ENCODE results near the gene IZUMO4.

IZUMO4 gene

DNA sequence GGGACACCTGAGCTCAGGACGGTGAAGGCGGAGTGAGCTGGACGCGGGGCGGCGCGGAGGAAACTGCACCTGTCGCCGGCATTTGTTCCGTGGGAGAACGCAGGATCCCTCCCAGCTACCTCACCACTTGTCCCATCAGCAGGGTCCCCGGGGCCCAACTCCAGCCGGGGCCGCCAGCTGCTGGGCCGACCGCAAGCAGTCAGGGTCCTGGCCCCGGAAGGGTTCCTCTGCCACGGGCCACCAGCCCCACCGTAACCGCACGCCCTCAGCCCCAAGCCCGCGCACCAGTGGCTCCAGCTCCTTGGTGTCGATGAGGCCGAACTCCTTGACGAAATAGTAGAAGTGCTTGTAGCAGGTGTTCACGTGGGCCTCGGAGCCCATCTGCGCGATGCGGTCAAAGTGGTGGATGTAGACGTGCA, 20.2 kb upstream of the IZUMO4 start:
- H3K27ac ChIP-seq (ENCODE audit: low read depth, low read length), result no peak overlapping the region
- H3K27me3 ChIP-seq (ENCODE audit: control insufficient read depth, insufficient read depth, low read length), result no peaks in the 10 kb centered on the region
- H3K4me1 ChIP-seq (ENCODE audit: control insufficient read depth, insufficient read depth, low read length), result no peaks in the 10 kb centered on the region
- H3K4me3 ChIP-seq (ENCODE audit: low read depth, low read length), result no peak overlapping the region
- H3K36me3 ChIP-seq (ENCODE audit: control insufficient read depth, insufficient read depth, low read length), result peaks cover 35% of the 10 kb centered on the region
- H3K9me3 ChIP-seq (ENCODE audit: control insufficient read depth, insufficient read depth, low read depth, low read length), result no peaks in the 10 kb centered on the region
- H3K9ac ChIP-seq (ENCODE audit: low read length), result no peak overlapping the region

DNA sequence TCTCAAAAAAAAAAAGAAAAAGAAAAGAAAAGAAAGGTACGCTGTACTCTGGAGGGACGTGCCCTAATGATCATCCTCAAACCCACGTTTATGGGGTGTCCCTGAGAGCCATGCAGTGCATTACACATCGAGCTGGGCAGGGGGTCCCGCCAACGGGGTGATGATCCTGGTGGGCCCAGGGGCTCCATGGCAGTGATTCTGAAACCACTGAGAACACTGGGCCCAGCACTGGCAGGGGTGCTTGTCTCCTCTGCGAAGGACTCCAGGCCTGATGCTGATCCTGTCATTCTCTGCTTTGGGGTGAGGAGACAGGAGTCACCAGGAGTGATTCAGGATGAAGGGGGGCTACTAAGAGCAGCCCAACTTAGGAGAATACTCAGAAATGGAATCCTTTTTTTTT, 19.3 kb upstream of the IZUMO4 start:
- peaks cover 33% of the 10 kb centered on the region for H3K36me3 ChIP-seq (ENCODE audit: control insufficient read depth, insufficient read depth, low read length)
- H3K9me3 ChIP-seq (ENCODE audit: control insufficient read depth, insufficient read depth, low read depth, low read length), result no peaks in the 10 kb centered on the region
- H3K4me3 ChIP-seq (ENCODE audit: low read depth, low read length), result no peak overlapping the region
- no peaks in the 10 kb centered on the region for H3K4me1 ChIP-seq (ENCODE audit: control insufficient read depth, insufficient read depth, low read length)
- no peak overlapping the region for H3K27ac ChIP-seq (ENCODE audit: low read depth, low read length)
- no peak overlapping the region for H3K9ac ChIP-seq (ENCODE audit: low read length)
- no peaks in the 10 kb centered on the region for H3K27me3 ChIP-seq (ENCODE audit: control insufficient read depth, insufficient read depth, low read length)

DNA sequence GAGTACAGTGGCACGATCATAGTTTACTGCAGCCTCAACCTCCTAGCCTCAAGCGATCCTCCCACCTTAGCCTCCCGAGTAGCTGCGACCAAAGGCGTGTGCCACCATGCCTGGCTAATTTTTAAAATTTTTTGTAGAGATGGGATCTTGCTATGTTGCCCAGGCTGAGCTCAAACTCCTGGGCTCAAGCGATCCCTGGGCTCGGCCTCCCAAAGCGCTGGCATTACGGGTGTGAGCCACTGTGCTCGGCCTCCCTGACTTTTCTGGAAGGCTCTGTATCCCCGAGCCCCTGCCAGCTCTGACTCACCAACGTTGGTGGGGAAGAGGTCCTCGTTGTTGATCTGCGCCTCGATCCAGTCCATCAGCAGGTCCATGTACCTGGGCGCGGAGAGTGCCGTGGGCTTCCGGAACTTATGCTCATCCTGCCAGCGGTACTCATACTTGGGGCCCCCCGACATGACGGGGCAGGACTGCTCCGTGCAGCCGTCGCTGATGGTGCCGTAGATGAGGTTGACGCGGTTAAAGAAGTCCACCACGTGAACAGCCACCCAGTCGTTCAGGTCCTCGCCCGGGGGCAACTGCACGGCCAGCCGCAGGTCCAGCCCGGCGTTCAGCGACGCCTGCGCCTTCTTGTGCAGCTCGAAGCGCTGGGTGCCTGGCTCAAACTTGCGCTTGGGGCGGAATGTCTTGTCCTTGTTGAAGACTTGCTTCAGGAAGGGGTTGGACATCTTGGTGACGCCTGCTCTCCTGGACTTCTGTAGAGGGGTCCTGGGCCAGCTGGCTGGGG, 18.7 kb upstream of the IZUMO4 start:
- Histone ChIP-seq H3K9me3 (ENCODE audit: control insufficient read depth, insufficient read depth, low read depth, low read length) (no peaks in the 10 kb centered on the region), H3K36me3 (ENCODE audit: control insufficient read depth, insufficient read depth, low read length) (peaks cover 26% of the 10 kb centered on the region), H3K27me3 (ENCODE audit: control insufficient read depth, insufficient read depth, low read length) (no peaks in the 10 kb centered on the region), H3K9ac (ENCODE audit: low read length) (no peak overlapping the region), H3K4me3 (ENCODE audit: low read depth, low read length) (no peak overlapping the region), H3K27ac (ENCODE audit: low read depth, low read length) (no peak overlapping the region), H3K4me1 (ENCODE audit: control insufficient read depth, insufficient read depth, low read length) (no peaks in the 10 kb centered on the region)

DNA sequence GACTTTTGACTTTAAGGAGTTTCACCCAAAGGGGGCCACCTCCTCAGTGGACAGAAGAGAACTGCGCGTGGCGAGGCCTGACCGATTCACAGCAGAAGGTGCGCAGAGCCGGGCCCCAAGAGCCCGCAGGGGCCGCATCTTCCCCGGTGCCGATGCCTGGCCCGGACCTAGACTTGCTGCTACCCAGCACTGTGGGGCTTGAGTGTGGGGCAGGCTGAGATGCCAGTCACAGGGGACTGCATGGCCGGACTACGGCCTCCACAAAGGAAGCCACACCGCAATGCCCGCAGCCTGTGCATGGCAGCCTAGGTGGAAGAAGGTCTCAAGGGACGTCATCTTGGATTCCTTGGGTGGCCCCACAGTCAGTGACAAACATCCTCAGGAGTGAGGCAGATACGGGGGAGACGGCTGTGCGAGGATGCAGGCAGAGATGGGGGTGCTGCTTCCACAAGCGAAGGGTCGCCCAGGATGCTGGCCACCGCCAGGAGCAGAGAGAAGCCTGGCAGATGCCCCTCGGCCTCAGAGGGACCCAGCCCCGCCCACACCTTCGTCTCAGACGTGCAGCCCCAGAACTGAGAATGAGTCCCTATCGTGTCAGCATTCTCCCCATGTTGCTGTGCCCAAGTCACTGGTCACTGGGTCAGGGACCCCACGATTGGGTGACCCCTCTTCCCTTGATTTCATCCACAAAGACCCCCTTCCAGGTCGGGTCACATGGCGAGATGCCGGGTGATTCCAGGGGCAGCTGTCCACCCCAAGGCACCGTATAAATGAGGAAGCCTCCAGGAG, 17.4 kb upstream of the IZUMO4 start:
- Histone ChIP-seq H3K4me1 (ENCODE audit: control insufficient read depth, insufficient read depth, low read length) (no peaks in the 10 kb centered on the region), H3K9me3 (ENCODE audit: control insufficient read depth, insufficient read depth, low read depth, low read length) (no peaks in the 10 kb centered on the region), H3K4me3 (ENCODE audit: low read depth, low read length) (no peak overlapping the region), H3K9ac (ENCODE audit: low read length) (no peak overlapping the region), H3K27ac (ENCODE audit: low read depth, low read length) (no peak overlapping the region), H3K27me3 (ENCODE audit: control insufficient read depth, insufficient read depth, low read length) (no peaks in the 10 kb centered on the region), H3K36me3 (ENCODE audit: control insufficient read depth, insufficient read depth, low read length) (peaks cover 25% of the 10 kb centered on the region)

DNA sequence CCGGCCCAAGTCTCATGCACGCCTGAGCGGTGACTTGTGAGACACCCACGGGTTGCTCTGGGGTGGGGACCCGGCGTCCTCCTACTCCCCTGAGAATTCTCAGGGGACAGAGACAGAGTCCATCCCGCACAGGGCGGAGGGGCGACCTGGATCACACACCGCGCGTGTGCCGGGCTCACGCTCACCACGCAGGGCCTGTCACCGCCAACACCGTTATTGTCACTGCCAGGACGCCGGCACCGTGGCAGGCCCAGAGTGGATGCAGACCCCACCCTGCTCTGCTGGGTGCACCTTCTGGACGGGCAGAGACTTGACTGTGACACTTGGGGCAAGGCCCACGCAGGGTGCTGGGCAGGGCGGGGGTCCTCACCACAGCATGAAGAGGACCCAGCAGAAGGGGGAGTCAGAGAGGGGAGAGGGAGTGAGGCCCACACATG, 16.8 kb upstream of the IZUMO4 start:
- Histone ChIP-seq H3K27ac (ENCODE audit: low read depth, low read length) (no peak overlapping the region), H3K4me3 (ENCODE audit: low read depth, low read length) (no peak overlapping the region), H3K4me1 (ENCODE audit: control insufficient read depth, insufficient read depth, low read length) (no peaks in the 10 kb centered on the region), H3K9ac (ENCODE audit: low read length) (no peak overlapping the region), H3K36me3 (ENCODE audit: control insufficient read depth, insufficient read depth, low read length) (peaks cover 25% of the 10 kb centered on the region), H3K27me3 (ENCODE audit: control insufficient read depth, insufficient read depth, low read length) (no peaks in the 10 kb centered on the region), H3K9me3 (ENCODE audit: control insufficient read depth, insufficient read depth, low read depth, low read length) (no peaks in the 10 kb centered on the region)

DNA sequence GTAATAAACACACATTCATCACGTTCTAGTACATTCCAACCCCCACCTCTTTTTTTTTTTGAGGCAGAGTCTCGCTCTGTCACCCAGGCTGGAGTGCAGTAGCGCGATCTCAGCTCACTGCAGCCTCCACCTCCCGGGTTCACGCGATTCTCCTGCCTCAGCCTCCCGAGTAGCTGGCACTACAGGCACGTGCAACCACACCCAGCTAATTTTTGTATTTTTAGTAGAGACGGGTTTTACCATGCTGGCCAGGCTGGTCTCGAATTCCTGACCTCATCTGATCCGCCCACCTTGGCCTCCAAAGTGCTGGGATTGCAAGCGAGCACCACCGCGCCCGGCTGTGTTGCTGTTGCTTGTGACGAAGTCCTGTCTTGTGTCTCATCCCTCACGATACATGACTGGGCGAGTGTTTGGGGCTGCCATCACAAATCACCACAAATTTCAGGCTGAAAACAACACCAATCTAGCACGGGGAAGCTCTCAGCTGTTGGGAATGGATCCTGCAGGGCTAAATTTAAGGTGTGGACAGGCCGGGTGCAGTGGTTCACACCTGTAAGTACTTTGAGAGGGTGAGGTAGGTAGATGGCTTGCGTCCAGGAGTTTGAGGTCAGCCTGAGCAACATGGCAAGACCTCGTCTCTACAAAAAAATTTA, 16.3 kb upstream of the IZUMO4 start:
- no peaks in the 10 kb centered on the region for H3K4me1 ChIP-seq (ENCODE audit: control insufficient read depth, insufficient read depth, low read length)
- H3K36me3 ChIP-seq (ENCODE audit: control insufficient read depth, insufficient read depth, low read length), result peaks cover 24% of the 10 kb centered on the region

DNA sequence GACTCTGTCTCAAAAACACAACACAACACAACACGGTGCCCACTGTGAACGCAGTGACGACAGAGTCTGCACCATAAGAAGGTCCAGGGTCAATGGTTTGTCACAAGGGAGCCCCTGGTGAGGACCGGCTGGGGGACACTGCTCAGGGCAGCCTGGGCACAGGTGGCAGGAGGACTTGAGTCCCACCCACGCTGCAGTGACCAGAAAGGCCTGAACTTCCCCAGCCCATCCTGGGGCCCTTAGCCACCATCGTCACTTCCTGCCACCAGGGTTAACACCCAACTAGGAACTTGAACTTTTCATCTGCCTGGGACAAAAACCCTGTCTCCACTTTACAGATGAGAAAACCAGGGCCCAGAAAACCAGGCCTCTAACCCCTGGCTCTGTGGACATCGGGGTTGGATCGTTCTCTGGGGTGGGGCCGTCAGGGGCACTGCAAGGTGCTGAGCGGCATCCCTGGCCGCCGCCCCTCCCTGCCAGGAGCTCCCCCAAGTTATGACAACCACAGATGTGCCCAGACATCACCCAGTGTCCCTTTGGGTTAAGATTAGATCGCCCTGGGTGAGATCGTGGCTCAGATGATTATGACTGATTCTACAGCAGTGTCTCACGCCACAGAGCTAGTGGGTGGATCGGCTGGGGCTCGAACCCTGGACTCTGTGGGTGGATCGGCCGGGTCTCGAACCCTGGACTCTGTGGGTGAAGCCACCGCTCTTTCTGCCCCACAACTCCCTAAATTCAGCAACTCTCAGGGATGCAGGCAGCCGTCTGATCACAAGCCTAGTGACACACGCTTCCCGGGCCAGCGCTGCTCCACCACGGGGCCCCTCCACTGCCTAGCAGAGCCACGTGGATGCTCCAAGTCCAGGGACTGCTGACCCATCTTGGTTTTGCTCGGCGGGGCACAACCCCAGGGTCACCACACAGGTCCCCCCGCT, 14.6 kb upstream of the IZUMO4 start:
- Histone ChIP-seq H3K36me3 (ENCODE audit: control insufficient read depth, insufficient read depth, low read length) (peaks cover 17% of the 10 kb centered on the region), H3K4me1 (ENCODE audit: control insufficient read depth, insufficient read depth, low read length) (no peaks in the 10 kb centered on the region), H3K27me3 (ENCODE audit: control insufficient read depth, insufficient read depth, low read length) (no peaks in the 10 kb centered on the region), H3K9ac (ENCODE audit: low read length) (no peak overlapping the region), H3K27ac (ENCODE audit: low read depth, low read length) (no peak overlapping the region), H3K4me3 (ENCODE audit: low read depth, low read length) (no peak overlapping the region), H3K9me3 (ENCODE audit: control insufficient read depth, insufficient read depth, low read depth, low read length) (no peaks in the 10 kb centered on the region)

More for the DNA sequence above, 16.3 kb upstream of the IZUMO4 start:
- no peak overlapping the region for H3K9ac ChIP-seq (ENCODE audit: low read length)
- no peaks in the 10 kb centered on the region for H3K27me3 ChIP-seq (ENCODE audit: control insufficient read depth, insufficient read depth, low read length)
- H3K27ac ChIP-seq (ENCODE audit: low read depth, low read length), result no peak overlapping the region
- no peak overlapping the region for H3K4me3 ChIP-seq (ENCODE audit: low read depth, low read length)
- no peaks in the 10 kb centered on the region for H3K9me3 ChIP-seq (ENCODE audit: control insufficient read depth, insufficient read depth, low read depth, low read length)

DNA sequence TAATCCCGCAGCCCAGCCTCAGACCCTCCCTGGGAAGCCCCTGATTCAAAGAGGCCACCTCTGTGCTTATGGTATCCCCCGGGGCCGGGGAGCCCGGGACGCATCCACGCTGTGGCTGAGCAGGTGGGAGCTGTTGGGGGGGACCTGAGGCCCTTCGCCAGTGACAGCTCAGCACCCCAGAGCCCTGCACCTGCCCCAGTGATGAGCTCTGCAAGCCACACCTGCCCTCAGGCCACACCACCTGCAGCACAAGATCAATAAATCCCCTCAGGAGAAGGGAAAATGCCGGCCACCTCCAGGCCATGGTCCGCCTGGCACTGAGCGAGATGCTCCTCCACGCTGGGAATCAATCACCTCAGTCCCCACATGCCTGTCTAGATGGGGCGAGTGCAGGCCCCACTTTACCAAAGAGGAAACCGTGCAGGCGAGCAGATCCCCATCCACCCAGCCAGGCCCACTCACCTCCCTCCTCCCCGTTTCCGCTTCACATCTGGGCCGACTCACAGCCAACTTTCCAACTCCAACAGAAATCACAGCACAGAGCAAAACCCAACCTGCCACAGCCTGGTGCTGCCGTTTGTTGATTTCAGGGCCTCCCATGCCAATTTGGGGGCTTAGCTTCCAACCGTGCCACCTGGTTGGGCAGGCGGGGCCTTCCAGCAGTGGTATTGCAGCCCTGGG, 13.4 kb upstream of the IZUMO4 start:
- Histone ChIP-seq H3K4me3 (ENCODE audit: low read depth, low read length) (no peak overlapping the region), H3K9me3 (ENCODE audit: control insufficient read depth, insufficient read depth, low read depth, low read length) (no peaks in the 10 kb centered on the region), H3K27me3 (ENCODE audit: control insufficient read depth, insufficient read depth, low read length) (no peaks in the 10 kb centered on the region), H3K36me3 (ENCODE audit: control insufficient read depth, insufficient read depth, low read length) (peaks cover 7% of the 10 kb centered on the region), H3K4me1 (ENCODE audit: control insufficient read depth, insufficient read depth, low read length) (no peaks in the 10 kb centered on the region), H3K27ac (ENCODE audit: low read depth, low read length) (no peak overlapping the region), H3K9ac (ENCODE audit: low read length) (no peak overlapping the region)

DNA sequence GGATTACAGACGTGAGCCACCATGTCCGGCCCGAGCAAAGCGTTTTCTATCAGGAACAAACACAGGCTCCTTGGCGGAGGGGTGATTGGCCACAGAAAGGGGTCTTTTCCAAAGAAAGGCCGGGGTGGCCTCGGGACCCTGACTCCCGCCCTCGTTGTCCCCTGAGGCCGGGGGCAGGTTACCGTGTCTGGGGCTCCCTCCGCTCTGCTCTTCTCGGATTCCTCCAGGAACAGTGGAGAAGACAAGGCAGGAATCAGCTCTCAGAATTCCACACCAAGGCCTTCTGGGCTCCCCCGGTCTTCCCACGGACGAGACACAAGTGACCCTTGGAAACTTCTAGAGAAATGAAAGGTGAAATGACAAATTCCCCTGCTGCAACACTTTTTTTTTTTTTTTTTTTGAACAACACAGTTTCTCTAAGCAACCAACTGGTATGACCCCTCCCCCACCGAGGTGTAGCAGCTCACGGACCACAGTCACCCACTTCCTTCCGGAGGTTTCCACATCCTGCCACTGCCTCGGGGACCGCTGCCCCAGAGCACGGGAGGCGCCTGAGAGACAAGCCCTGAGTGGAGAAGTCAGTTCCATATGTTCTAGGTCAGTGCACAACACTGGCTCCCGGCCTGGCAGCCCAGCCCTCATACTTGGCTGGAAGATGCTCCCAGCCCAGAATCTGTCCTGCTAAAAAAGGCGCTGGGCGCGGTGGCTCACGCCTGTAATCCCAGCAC, 11.6 kb upstream of the IZUMO4 start:
- Histone ChIP-seq H3K4me1 (ENCODE audit: control insufficient read depth, insufficient read depth, low read length) (peaks cover 14% of the 10 kb centered on the region), H3K27me3 (ENCODE audit: control insufficient read depth, insufficient read depth, low read length) (no peaks in the 10 kb centered on the region), H3K4me3 (ENCODE audit: low read depth, low read length) (no peak overlapping the region), H3K9ac (ENCODE audit: low read length) (no peak overlapping the region), H3K27ac (ENCODE audit: low read depth, low read length) (no peak overlapping the region), H3K9me3 (ENCODE audit: control insufficient read depth, insufficient read depth, low read depth, low read length) (no peaks in the 10 kb centered on the region), H3K36me3 (ENCODE audit: control insufficient read depth, insufficient read depth, low read length) (no peaks in the 10 kb centered on the region; the same call in 1 of the 2 replicates)
